ENCODE results near the gene ZFX. TPM values are rescaled to one million over a fixed set of nuclear protein-coding genes. Genes with fewer than 3 reads are reported as not detected.

ZFX gene
- total and polyA plus RNA-seq, 2 of the 8 experiments (the other 6 are each of a cell fraction or from before 2014, with no cell fraction given) = 2.8 to 22.0 TPM

GRCh38 chrX:24153796-24154189, 4.3 kb downstream of the ZFX start:
- no peak overlapping the region for H3K9ac ChIP-seq (replicated peaks in 1 of 4; ENCODE audit: extremely low read depth in 1 of 4, low read depth in 3 of 4, low read length in 3 of 4)
- TF ChIP-seq KDM4A (IDR thresholded peaks at IDR 0.05; ENCODE audit: low read depth, low read length, severe bottlenecking) = no peak
- no peak for TF ChIP-seq RNF2 (IDR thresholded peaks at IDR 0.05; ENCODE audit: borderline replicate concordance, low read depth, low read length, missing control alignments, poor library complexity, severe bottlenecking)
- no peak for TF ChIP-seq KDM1A (IDR thresholded peaks at IDR 0.05; ENCODE audit: borderline replicate concordance, low read length)
- no peak for TF ChIP-seq TCF12 (IDR thresholded peaks at IDR 0.05; ENCODE audit: low read depth, low read length)
- TF ChIP-seq PHF8 (conservative IDR thresholded peaks at IDR 0.05; ENCODE audit: low read depth, low read length) = no peak
- no peak for TF ChIP-seq SP1 (IDR thresholded peaks at IDR 0.05; ENCODE audit: low read depth, low read length)
- TF ChIP-seq CHD2 (IDR thresholded peaks at IDR 0.05; ENCODE audit: low read length) = no peak
- no peak for TF ChIP-seq RFX5 (IDR thresholded peaks at IDR 0.05; ENCODE audit: borderline replicate concordance, low read depth, low read length)
- TF ChIP-seq NRF1 (IDR thresholded peaks at IDR 0.05; ENCODE audit: low read depth, low read length) = no peak
- no peak for TF ChIP-seq SIN3A (conservative IDR thresholded peaks at IDR 0.05 in 1 of 2, IDR thresholded peaks at IDR 0.05 in 1 of 2; ENCODE audit: low read depth in 1 of 2, low read length in 2 of 2)
- no peak for TF ChIP-seq HDAC2 (IDR thresholded peaks at IDR 0.05; ENCODE audit: borderline replicate concordance in 1 of 2, low read depth in 2 of 2, low read length in 2 of 2)
- no peak for TF ChIP-seq SIRT6 (IDR thresholded peaks at IDR 0.05; ENCODE audit: low read length)
- TF ChIP-seq SIX5 (IDR thresholded peaks at IDR 0.05; ENCODE audit: low read depth, low read length) = no peak
- no peak for TF ChIP-seq TBP (IDR thresholded peaks at IDR 0.05; ENCODE audit: low read depth, low read length)

More at GRCh38 chrX:24153796-24154189, 4.3 kb downstream of the ZFX start:
- no peak overlapping the region for H3K4me3 ChIP-seq (ENCODE audit: extremely low read depth in 1 of 4, insufficient read depth in 2 of 4, low read depth in 3 of 4, low read length in 4 of 4)
- no peaks in the 10 kb centered on the region for H3K79me1 ChIP-seq (ENCODE audit: low read depth, low read length)
- H4K91ac ChIP-seq (replicated peaks; ENCODE audit: insufficient read length, low read length) = no peak overlapping the region
- no peak overlapping the region for H3K23ac ChIP-seq (ENCODE audit: insufficient read length)
- H3K27me3 ChIP-seq (replicated peaks in 1 of 4; ENCODE audit: control insufficient read depth in 3 of 4, extremely low read depth in 1 of 4, insufficient read depth in 3 of 4, low read length in 3 of 4) = no peaks in the 10 kb centered on the region
- no peak overlapping the region for H3K4me2 ChIP-seq (ENCODE audit: insufficient read depth in 1 of 2, low read depth in 2 of 2, low read length in 2 of 2)
- no peak overlapping the region for H2AK5ac ChIP-seq (ENCODE audit: low read depth, low read length)
- peaks cover 0 to 3% (median 1%) of the 10 kb centered on the region in 4 experiments; a peak in 2 of 7 replicates for H3K4me1 ChIP-seq (replicated peaks in 1 of 4; ENCODE audit: control insufficient read depth in 3 of 4, insufficient read depth in 4 of 4, low read length in 3 of 4)
- H2BK5ac ChIP-seq (ENCODE audit: low read depth, low read length) = no peak overlapping the region
- H3K27ac ChIP-seq (ENCODE audit: low read depth, low read length) = no peak overlapping the region
- no peaks in the 10 kb centered on the region for H4K20me1 ChIP-seq (replicated peaks in 1 of 2; ENCODE audit: control insufficient read depth in 1 of 2, insufficient read depth in 2 of 2, low read length in 2 of 2)
- DNase-seq (ENCODE audit: low read depth in 1 of 2, low spot score in 2 of 2) (no peak), FAIRE-seq (no peak)
- no peaks in the 10 kb centered on the region for H3K36me3 ChIP-seq (ENCODE audit: control insufficient read depth in 2 of 4, insufficient read depth in 4 of 4, low read length in 3 of 4)
- no peak overlapping the region for H2BK120ac ChIP-seq (replicated peaks; ENCODE audit: low read depth, low read length)
- H3K9me3 ChIP-seq (ENCODE audit: insufficient read depth in 2 of 2, low read depth in 1 of 2, low read length in 1 of 2) = no peaks in the 10 kb centered on the region
- no peak overlapping the region for H3K4ac ChIP-seq (replicated peaks; ENCODE audit: insufficient read length, low read depth, low read length)
- peaks cover 4% of the 10 kb centered on the region; the same call in 1 of the 2 replicates for H3K23me2 ChIP-seq (ENCODE audit: low read depth, low read length)
- CTCF ChIA-PET (ENCODE audit: partially characterized antibody) = no interaction called here
- 96% methylated on average over 2 of the region's 2 CpGs; no CpG with 5 or more reads in 1 of the 2 experiments for WGBS, 2 experiments (ENCODE audit: extremely low coverage in 1 of 2, insufficient coverage in 1 of 2, insufficient read length in 1 of 2, insufficient replicate concordance in 2 of 2, low coverage in 1 of 2, low lambda C conversion rate in 2 of 2, missing lambda C conversion rate in 1 of 2)
- no peak overlapping the region for H2BK20ac ChIP-seq (ENCODE audit: low read length)
- H2BK12ac ChIP-seq (ENCODE audit: low read depth, low read length) = no peak overlapping the region
- POLR2A ChIA-PET (ENCODE audit: partially characterized antibody) = interaction anchor here (0.7 kb wide), 1 partner anchor 8 kb away, joined by 3 read pairs; no protein-coding TSS in a partner anchor
- H2BK15ac ChIP-seq (ENCODE audit: low read length) = no peak overlapping the region
- no peak overlapping the region for H3K18ac ChIP-seq (ENCODE audit: extremely low read depth, low read length)
- no peak overlapping the region for H2AFZ ChIP-seq (ENCODE audit: low read length)
- H4K5ac ChIP-seq (ENCODE audit: insufficient read length, low read depth, low read length) = no peak overlapping the region
- H3K14ac ChIP-seq (ENCODE audit: insufficient read length) = no peak overlapping the region
- H4K8ac ChIP-seq (ENCODE audit: extremely low read depth, insufficient read depth, low read length) = no peak overlapping the region
- no peak overlapping the region for H3K56ac ChIP-seq (replicated peaks; ENCODE audit: insufficient read length, low read depth, low read length)
- H3K79me2 ChIP-seq (ENCODE audit: control insufficient read depth in 1 of 2, insufficient read depth in 2 of 2, low read length in 2 of 2) = peaks cover 0 to 78% of the 10 kb centered on the region in 2 experiments; a peak in 3 of 4 replicates

Measured in H1 (cell line).